Eye (tissue), 1 donor: Measurements from ENCODE around the gene DNAJC4.
A peak's percentile ranks its signal among the peaks of the same experiment; 100 is the strongest.
"Not testable (repeated sequence)": the region's sequence is repeated elsewhere in the genome, so short reads cannot be mapped to it uniquely, and the experiment has no call there.

Experiments
- DNase-seq: peaks from one replicate; pipeline ENCODE4 v3.0.0-alpha.2; 2015

DNAJC4 gene

DNA sequence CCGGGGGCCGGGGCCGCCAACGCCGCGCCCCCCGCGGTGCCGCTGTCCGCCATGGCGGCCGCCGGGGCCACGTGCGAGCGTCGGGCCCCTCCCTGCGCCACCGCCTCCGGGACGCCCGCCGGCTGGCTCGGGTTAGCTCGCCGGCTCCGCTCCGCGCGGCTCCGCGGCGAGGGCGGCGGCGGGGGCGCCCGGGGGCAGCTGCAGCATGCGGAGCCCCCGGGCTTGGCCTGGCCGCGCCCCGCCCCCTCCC lies 16.2 kb downstream of the DNAJC4 start:
- DNase-seq, result not testable (repeated sequence)

- peak; percentile 94 for DNase-seq
These were observed 16.8 kb downstream of the DNAJC4 start, which contains the start of gene PPP1R14B for GRCh38 chr11:64246871-64247728. PPP1R14B (minus strand) TSS chr11:64246943; CDS start chr11:64246673, 270 bp downstream.

DNA sequence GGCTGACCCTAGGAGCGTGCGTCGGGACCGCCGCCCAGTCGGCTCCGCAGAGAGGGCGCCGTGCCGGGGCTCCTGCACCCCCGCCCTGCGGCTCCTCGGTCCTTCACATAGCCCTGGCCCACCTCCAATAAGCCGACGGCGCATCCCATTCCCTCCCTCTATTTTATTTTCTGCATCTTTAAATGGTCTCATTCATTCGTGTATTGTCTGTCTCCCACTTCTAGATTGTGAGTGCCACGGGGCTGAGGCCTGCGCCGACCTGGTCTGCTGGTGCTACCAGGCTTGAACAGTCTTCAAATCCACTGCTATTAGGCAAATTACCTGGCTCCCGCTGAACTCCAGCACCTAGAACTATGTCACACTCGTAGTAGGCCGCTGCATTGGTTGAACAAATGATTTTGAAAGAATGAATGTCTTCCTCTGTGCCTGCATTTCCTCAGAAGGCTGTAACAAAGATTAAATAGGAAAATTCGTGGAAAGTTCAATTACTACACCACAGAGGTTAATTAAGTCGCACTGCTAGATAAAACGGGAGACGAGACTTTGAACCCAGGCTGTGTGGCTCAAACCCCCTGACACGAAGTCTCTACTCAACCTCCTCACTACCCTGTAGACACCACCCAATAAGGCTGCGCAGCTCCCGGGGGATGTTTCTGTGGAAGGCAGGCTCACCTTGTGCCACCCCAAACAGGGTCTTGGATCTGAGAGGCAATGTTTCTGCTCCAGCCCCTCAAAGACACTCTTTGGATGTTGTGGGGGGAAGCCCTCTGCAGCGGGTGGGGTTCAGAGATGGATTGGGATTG lies 17.6 kb downstream of the DNAJC4 start:
- DNase-seq, result peak; percentile 39

GRCh38 chr11:64248578-64248977 lies 18.2 kb downstream of the DNAJC4 start:
- no peak for DNase-seq

DNA sequence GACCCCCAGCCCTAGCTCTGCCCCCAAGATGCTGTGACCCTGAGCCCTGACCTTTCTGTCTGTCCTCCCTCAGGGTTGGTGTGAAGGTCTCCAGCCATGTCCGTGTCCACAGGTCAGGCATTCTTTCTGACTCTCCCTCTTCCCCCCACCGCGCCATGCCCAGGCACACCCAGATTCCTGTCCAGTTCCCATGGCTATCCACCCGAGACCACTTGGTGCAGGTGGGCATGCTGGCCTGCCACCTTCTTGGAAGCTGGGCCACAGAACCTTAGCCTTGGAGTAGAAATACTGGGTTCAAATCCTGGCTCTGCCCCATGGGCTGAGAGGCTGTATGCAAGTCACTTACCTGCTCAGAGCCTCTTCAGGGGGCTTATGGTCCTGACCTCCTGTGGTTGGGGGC lies 18.7 kb downstream of the DNAJC4 start:
- DNase-seq, result no peak

GRCh38 chr11:64249563-64250414 lies 19.4 kb downstream of the DNAJC4 start:
- DNase-seq, result peak; percentile 19

DNA sequence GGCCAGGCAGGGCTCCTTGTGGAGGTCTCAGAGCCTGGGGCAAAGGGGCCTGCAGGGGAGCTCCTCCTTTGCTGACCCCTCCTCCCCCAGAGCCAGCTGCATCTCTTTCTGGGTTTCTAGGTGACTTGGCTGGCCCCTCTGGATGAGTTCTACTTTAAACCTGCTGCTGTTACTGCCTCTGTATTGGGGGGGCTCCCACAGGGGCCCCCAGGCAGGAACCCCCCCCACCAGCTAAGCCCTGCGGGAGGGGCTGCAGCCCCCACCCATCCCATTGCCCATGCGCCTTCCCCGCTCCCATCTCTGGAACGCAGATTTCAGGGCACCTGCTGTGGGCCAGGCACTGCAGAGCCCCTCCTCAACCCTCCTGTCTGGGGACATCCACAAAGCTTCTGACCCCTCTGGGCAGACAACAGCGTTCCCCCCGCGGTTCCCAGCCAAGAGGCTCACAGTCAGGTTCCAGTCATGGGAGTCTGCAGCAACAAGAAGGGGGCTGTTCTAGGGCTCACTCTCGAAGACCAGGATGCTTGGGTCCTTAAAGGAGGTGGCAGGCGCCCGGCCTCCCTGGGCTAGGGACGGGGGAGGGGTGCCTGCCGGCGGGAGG lies 20.2 kb downstream of the DNAJC4 start:
- DNase-seq, result peak; percentile 24

DNA sequence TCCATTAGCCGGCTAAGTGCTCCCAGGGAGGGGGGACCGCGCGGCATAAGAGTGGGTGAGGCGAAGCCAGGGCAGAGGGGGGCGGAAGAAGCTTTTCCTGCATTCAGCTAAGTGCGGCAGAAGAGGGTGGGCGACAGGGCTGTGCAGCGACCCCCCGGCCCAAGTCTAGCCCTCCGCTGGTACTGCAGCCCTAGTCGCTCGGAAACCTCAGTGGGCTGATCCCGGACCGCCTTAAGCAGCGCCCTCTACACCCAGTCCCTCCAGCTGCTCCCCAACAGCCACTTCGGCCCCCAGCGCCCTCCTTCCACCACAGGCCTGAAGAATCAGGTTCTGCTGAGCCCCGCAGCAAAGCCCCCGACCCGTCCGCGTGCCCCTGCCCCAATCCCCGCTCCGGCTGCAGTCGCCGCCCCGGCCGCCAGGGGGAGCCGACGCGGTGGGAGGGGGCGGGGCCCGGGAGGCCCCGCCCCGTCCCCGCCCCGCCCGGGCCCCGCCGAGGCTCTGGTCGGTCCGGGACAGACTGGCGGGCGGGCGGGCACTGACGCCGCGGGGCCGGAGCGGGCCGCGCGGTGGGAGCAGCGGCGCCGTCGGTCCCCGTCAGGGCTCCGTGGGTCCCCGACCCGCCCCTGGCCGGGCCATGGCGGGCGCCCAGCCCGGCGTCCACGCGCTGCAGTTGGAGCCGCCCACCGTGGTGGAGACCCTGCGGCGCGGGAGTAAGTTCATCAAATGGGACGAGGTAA lies 20.8 kb downstream of the DNAJC4 start, which contains the start of gene PLCB3:
PLCB3 (plus strand) TSS at position 515 of the 737 bp plus-strand sequence; CDS start at position 635, 120 bp downstream.
- DNase-seq, result peak; percentile 78

DNA sequence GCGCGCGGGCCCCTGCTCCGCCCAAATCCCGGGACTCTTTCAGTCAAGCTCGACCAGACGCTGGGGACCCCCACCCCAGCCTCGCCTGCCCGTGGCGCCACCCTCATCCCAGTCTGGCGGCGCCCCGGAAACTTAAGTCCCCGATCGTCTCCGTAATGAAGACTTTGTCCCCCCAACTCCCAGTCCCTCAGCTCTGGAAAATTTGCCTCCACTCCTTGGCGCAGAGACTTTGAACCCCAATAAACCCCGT lies 21.3 kb downstream of the DNAJC4 start:
- DNase-seq, result peak; percentile 55

- no peak for DNase-seq
These were observed 21.9 kb downstream of the DNAJC4 start for GRCh38 chr11:64252003-64252872.

DNA sequence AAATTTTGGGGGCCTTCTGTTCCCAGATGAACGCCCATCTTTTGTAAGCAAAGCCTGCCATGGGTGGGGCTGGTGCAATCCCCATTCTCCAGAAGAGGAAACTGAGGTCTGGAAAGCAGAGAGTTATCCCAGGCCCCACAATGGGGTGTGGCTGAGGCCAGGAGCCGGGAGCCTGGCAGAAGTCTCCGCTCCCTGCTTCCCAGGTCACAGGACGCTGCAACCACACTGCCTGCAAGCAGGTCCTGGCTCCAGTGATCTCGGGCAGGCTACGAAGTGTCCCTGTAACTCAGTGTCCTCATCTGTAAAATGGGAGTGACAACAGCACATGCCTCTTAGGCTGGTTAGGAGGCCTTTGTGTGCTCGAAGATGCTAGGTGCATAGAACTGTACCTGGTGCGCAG lies 22.7 kb downstream of the DNAJC4 start:
- DNase-seq, result no peak

- no peak for DNase-seq
These were observed 23.1 kb downstream of the DNAJC4 start for GRCh38 chr11:64253481-64253880.

DNA sequence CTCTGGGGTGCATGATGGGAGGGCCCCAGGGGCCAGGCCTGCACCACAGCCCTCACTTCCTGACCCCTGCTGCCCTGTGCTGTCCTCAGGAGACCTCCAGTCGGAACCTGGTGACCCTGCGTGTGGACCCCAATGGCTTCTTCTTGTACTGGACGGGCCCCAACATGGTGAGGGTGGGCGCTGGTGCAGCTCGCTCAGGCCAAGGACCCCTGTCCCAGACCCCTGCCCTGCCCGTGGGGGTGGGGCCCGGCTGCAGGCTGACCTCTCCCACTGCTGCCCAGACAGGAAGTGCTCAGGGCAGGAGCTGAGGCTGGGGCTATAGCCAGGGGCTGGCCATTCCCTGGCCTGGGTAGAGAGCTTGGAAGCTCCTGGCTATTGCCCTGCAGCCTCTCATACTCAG lies 24.0 kb downstream of the DNAJC4 start:
- DNase-seq, result no peak

DNA sequence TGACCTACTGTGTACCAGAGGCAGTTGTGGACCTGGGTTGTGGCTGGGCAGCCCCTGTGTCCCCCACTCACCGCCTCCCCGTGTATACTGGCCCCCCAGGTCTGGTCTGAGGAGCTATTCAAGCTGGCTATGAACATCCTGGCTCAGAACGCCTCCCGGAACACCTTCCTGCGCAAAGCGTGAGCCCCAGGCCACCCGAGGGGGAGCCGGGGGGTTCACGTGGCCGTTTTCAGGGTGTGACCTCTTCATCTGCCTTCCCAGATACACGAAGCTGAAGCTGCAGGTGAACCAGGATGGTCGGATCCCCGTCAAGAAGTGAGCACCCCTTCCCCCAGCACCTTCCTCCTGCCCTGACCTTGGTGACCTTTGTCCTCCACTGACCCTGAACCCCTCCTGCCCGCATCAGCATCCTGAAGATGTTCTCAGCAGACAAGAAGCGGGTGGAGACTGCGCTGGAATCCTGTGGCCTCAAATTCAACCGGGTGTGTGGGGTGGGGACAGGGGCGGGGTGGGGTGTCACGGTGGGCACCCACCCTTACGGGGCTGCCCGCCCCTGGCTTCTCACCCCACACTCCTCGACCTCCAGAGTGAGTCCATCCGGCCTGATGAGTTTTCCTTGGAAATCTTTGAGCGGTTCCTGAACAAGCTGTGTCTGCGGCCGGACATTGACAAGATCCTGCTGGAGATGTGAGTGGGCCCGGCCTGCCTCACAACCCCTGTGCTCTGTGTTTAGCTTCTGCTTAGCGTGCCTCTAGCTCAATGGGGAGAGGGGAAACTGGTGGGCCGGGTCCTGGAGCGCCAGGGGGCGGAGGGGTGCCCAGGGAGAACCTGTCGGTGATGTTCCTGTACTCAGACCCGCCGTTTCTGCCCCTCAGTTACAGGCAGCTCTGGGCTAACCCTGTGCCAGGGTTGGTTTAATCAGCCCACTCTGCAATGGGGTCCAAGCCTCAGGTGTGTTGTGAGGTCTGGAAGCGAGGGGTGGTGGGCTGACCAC lies 25.1 kb downstream of the DNAJC4 start:
- DNase-seq, result no peak

DNA sequence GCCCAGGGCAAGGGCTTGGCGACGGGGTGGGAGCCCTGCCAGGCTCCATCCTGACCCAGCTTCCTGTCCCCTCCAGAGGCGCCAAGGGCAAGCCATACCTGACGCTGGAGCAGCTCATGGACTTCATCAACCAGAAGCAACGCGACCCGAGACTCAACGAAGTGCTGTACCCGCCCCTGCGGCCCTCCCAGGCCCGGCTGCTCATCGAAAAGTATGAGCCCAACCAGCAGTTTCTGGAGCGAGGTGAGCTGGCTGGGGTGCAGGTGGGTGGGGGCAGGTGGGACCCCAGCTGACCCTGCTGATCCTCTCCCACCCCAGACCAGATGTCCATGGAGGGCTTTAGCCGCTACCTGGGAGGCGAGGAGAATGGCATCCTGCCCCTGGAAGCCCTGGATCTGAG lies 26.0 kb downstream of the DNAJC4 start:
- no peak for DNase-seq

GRCh38 chr11:64258356-64258755 lies 28.0 kb downstream of the DNAJC4 start:
- no peak for DNase-seq

- no peak for DNase-seq
These were observed 28.7 kb downstream of the DNAJC4 start for GRCh38 chr11:64258946-64259532.

- DNase-seq, result no peak
These were observed 29.3 kb downstream of the DNAJC4 start for GRCh38 chr11:64259533-64260067.

DNA sequence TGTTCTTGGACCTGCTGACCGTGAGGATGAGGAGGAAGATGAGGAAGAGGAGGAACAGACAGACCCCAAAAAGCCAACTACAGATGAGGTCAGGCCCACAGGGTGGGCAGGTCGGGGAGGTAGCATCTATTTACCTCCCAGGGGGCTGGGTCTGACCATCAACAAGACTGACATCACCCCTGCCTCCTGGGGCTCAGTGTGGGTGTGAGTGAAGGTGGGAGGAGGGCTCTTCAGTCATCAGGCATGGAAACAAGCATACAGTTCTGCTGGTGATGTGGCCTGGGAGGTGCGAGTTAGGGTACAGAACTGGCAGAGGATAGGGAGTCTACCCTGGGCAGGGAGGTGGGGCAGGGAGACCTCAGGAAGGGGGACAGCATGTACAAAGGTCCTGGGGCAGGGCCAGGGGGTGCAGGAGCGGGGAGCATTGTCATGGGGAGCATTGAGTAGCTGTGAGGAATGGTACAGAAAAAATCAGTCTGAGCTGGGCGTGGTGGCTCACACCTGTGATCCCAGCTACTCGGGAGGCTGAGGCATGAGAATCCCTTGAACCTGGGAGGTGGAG lies 29.9 kb downstream of the DNAJC4 start:
- DNase-seq, result no peak
